GM23338 (cell line): Measurements from ENCODE around the gene IQCE. TPM values are rescaled to one million over a fixed set of nuclear protein-coding genes. Genes with fewer than 3 reads are reported as not detected.
A peak's percentile ranks its signal among the peaks of the same experiment; 100 is the strongest.

Experiments used
- ATAC-seq: fragments of 200-7000 bp; cut with Tn5 transposase; 3 replicates; pipeline ENCODE4 v1.9.1; 2020
- DNase-seq: peaks from one replicate; pipeline ENCODE4 v3.0.0-alpha.2; 2015; ENCODE audit warnings: low spot score
- H2AFZ ChIP-seq: fragments of 200-600 bp; sonication (generic); 2 replicates; pipeline ENCODE4 v1.8.0; 2016; ENCODE audit warnings: antibody characterized with exemption, mild to moderate bottlenecking, moderate library complexity
- H3F3A ChIP-seq: fragments of 200-600 bp; sonication (generic); replicated peaks from 2 replicates; pipeline ENCODE4 v1.8.0; 2017; ENCODE audit warnings: antibody characterized with exemption, mixed run types, low read depth
- H3K27ac ChIP-seq: fragments of 200-600 bp; sonication (generic); 2 replicates; pipeline ENCODE4 v1.6.1; 2016; ENCODE audit warnings: low read depth
- H3K27me3 ChIP-seq: fragments of 200-600 bp; sonication (generic); 2 replicates; pipeline ENCODE4 v1.8.0; 2016; ENCODE audit warnings: mild to moderate bottlenecking, mixed run types, moderate library complexity; ENCODE audit not compliant: insufficient read depth
- H3K36me3 ChIP-seq: fragments of 200-600 bp; sonication (generic); 2 replicates; pipeline ENCODE4 v1.8.0; 2016; ENCODE audit warnings: mild to moderate bottlenecking; ENCODE audit not compliant: insufficient read depth
- H3K4me1 ChIP-seq: fragments of 200-600 bp; sonication (generic); 2 replicates; pipeline ENCODE4 v1.8.0; 2016; ENCODE audit warnings: mild to moderate bottlenecking, moderate library complexity; ENCODE audit not compliant: insufficient read depth
- H3K4me2 ChIP-seq: fragments of 200-600 bp; sonication (generic); 2 replicates; pipeline ENCODE4 v1.7.1; 2017; ENCODE audit warnings: mixed run types
- H3K4me3 ChIP-seq: fragments of 200-600 bp; sonication (generic); 2 replicates; pipeline ENCODE4 v1.6.1; 2016; ENCODE audit warnings: mixed run types
- H3K79me2 ChIP-seq: fragments of 200-600 bp; sonication (generic); replicated peaks from 2 replicates; pipeline ENCODE4 v1.8.0; 2017; ENCODE audit warnings: mild to moderate bottlenecking; ENCODE audit not compliant: insufficient read depth
- H3K9me2 ChIP-seq: fragments of 200-600 bp; sonication (generic); 2 replicates; pipeline ENCODE4 v1.8.0; 2017; ENCODE audit not compliant: insufficient read depth
- H4K20me1 ChIP-seq: fragments of 200-600 bp; sonication (generic); replicated peaks from 2 replicates; pipeline ENCODE4 v1.8.0; 2017; ENCODE audit warnings: mild to moderate bottlenecking; ENCODE audit not compliant: insufficient read depth
- H3K27ac Mint-ChIP-seq: 2 replicates; pipeline ENCODE4 v1.8.0; 2020; ENCODE audit warnings: inconsistent platforms, mild to moderate bottlenecking, moderate library complexity, mixed read lengths
- H3K27me3 Mint-ChIP-seq: 3 replicates; pipeline ENCODE4 v1.8.0; 2022; ENCODE audit warnings: low read depth, mild to moderate bottlenecking, moderate library complexity, mixed read lengths, inconsistent platforms; ENCODE audit not compliant: insufficient read depth, poor library complexity
- H3K36me3 Mint-ChIP-seq: 3 replicates; pipeline ENCODE4 v1.8.0; 2021; ENCODE audit warnings: low read depth, mild to moderate bottlenecking, inconsistent platforms, moderate library complexity, mixed read lengths
- H3K4me1 Mint-ChIP-seq: 3 replicates; pipeline ENCODE4 v1.8.0; 2020; ENCODE audit warnings: mild to moderate bottlenecking, inconsistent platforms, mixed read lengths
- H3K4me3 Mint-ChIP-seq: 3 replicates; pipeline ENCODE4 v1.8.0; 2021; ENCODE audit warnings: moderate library complexity, mild to moderate bottlenecking, inconsistent platforms, mixed read lengths
- H3K9me3 Mint-ChIP-seq: 3 replicates; pipeline ENCODE4 v1.8.0; 2020; ENCODE audit warnings: moderate library complexity, mild to moderate bottlenecking, inconsistent platforms, mixed read lengths
- EZH2phosphoT487 ChIP-seq: fragments of 200-600 bp; sonication (generic); IDR thresholded peaks from one replicate; pipeline ENCODE4 v1.8.1; 2018; ENCODE audit warnings: antibody characterized with exemption; ENCODE audit not compliant: unreplicated experiment
- NANOG ChIP-seq: IDR thresholded peaks from 2 replicates; pipeline ENCODE4 v1.6.1; 2016; ENCODE audit warnings: antibody characterized with exemption, borderline replicate concordance
- POLR2AphosphoS5 ChIP-seq: IDR thresholded peaks from 2 replicates; pipeline ENCODE4 v1.6.1; 2016; ENCODE audit warnings: antibody characterized with exemption, low read depth
- STAT1 ChIP-seq: IDR thresholded peaks from one replicate; pipeline ENCODE4 v1.6.1; 2016; ENCODE audit warnings: antibody characterized with exemption; ENCODE audit not compliant: unreplicated experiment
- ZNF331 ChIP-seq: fragments of 250-450 bp; sonication (Bioruptor Pico); IDR thresholded peaks from 2 replicates; pipeline ENCODE4 v1.5.0; 2020; ENCODE audit warnings: low read depth, mild to moderate bottlenecking, moderate library complexity
- polyA plus RNA-seq: library from polyadenylated mRNA; unstranded; fragments of >200 nt; fragmentation: Nextera tagmentation; extraction: Ambion mirVana; gene quantifications from 2 replicates; pipeline ENCODE4 v1.2.1, GENCODE V29; 2016
- total RNA-seq: library from RNA; depleted of rRNA; stranded (reverse); fragments of >200 nt; shearing (Covaris generic); gene quantifications from 2 replicates; pipeline ENCODE4 v1.2.3, GENCODE V29; 2014
- TF ChIP-seq, protein P1 (sequence below): fragments of 250-450 bp; sonication (Bioruptor Pico); IDR thresholded peaks from 2 replicates; pipeline ENCODE4 v1.5.0; 2020; ENCODE audit warnings: mild to moderate bottlenecking, moderate library complexity
- TF ChIP-seq, protein P2 (sequence below), 2 experiments: fragments of 200-600 bp in 1 of 2; sonication (generic) in 1 of 2; conservative IDR thresholded peaks; 2 replicates each; pipeline versions ENCODE4 v1.5.1 to v1.6.1; 2016 to 2017; ENCODE audit warnings: antibody characterized with exemption in 2 of 2, low read depth in 2 of 2, mild to moderate bottlenecking in 2 of 2, moderate library complexity in 1 of 2

Gene IQCE
- total and polyA plus RNA-seq, 2 experiments from 2014 or later, result 5.0 to 7.7 TPM

DNA sequence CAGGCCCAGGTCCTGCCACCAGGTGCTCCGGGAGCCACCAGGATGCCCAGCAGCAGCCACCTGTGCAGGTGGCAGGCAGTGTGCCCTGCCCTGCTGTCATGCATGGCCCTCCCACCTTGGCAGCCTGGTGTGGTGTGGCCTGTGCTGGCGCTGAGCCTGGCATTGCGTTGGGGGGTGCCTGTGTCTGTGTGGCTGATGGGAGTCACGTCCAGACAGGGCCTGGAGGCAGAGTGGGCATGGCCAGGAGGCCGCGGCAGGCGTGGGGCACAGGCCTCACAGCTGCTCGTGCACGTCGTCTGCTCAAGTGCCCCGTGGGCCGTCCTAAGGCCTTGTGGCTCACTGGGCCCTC lies 81.7 kb downstream of the IQCE start (continued):
- TF ChIP-seq, protein P1, sequence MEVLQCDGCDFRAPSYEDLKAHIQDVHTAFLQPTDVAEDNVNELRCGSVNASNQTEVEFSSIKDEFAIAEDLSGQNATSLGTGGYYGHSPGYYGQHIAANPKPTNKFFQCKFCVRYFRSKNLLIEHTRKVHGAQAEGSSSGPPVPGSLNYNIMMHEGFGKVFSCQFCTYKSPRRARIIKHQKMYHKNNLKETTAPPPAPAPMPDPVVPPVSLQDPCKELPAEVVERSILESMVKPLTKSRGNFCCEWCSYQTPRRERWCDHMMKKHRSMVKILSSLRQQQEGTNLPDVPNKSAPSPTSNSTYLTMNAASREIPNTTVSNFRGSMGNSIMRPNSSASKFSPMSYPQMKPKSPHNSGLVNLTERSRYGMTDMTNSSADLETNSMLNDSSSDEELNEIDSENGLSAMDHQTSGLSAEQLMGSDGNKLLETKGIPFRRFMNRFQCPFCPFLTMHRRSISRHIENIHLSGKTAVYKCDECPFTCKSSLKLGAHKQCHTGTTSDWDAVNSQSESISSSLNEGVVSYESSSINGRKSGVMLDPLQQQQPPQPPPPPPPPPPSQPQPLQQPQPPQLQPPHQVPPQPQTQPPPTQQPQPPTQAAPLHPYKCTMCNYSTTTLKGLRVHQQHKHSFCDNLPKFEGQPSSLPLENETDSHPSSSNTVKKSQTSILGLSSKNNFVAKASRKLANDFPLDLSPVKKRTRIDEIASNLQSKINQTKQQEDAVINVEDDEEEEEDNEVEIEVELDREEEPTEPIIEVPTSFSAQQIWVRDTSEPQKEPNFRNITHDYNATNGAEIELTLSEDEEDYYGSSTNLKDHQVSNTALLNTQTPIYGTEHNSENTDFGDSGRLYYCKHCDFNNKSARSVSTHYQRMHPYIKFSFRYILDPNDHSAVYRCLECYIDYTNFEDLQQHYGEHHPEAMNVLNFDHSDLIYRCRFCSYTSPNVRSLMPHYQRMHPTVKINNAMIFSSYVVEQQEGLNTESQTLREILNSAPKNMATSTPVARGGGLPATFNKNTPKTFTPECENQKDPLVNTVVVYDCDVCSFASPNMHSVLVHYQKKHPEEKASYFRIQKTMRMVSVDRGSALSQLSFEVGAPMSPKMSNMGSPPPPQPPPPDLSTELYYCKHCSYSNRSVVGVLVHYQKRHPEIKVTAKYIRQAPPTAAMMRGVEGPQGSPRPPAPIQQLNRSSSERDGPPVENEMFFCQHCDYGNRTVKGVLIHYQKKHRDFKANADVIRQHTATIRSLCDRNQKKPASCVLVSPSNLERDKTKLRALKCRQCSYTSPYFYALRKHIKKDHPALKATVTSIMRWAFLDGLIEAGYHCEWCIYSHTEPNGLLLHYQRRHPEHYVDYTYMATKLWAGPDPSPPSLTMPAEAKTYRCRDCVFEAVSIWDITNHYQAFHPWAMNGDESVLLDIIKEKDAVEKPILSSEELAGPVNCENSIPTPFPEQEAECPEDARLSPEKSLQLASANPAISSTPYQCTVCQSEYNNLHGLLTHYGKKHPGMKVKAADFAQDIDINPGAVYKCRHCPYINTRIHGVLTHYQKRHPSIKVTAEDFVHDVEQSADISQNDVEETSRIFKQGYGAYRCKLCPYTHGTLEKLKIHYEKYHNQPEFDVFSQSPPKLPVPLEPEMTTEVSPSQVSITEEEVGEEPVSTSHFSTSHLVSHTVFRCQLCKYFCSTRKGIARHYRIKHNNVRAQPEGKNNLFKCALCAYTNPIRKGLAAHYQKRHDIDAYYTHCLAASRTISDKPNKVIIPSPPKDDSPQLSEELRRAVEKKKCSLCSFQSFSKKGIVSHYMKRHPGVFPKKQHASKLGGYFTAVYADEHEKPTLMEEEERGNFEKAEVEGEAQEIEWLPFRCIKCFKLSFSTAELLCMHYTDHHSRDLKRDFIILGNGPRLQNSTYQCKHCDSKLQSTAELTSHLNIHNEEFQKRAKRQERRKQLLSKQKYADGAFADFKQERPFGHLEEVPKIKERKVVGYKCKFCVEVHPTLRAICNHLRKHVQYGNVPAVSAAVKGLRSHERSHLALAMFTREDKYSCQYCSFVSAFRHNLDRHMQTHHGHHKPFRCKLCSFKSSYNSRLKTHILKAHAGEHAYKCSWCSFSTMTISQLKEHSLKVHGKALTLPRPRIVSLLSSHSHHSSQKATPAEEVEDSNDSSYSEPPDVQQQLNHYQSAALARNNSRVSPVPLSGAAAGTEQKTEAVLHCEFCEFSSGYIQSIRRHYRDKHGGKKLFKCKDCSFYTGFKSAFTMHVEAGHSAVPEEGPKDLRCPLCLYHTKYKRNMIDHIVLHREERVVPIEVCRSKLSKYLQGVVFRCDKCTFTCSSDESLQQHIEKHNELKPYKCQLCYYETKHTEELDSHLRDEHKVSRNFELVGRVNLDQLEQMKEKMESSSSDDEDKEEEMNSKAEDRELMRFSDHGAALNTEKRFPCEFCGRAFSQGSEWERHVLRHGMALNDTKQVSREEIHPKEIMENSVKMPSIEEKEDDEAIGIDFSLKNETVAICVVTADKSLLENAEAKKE (CRISPR knock-in tag), result no peak
- TF ChIP-seq STAT1 (no peak), ZNF331 (CRISPR knock-in tag) (no peak), NANOG (no peak)

DNA sequence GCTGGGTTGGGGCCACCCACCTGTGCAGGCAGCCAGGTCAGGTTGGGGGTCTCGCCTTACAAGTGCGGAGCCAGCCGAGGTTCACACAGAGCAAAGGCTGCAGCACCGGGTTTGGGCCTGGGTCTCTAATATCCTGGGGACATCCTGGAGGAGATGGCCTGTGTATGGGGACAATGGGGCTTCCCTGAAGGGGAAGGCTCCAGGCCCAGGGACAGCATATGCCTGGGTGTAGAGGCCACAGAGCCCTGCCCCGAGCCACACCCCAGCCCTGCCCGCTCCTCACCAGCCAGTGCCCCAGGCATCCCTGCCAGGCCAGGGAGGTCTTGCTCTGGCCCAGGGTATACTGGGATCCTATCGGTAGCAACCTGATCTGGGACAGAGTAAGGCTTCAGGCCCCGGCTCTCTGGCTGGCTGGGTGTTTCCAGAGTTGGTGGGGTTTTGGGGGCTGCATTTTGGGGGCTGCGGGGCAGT lies 82.1 kb downstream of the IQCE start:
- H3K9me2 ChIP-seq, result no peaks in the 10 kb centered on the region
- no peak overlapping the region; the same call in 1 of the 2 replicates for H3K4me3 ChIP-seq
- H3K36me3 Mint-ChIP-seq, result no peaks in the 10 kb centered on the region
- H3K4me2 ChIP-seq, result peak overlapping the region; percentile 56
- H3F3A ChIP-seq, result 0 out of 2 replicates have a peak, but pooled peaks cover 4% of the 10 kb centered on the region
- H3K4me1 ChIP-seq, result peaks cover 28% of the 10 kb centered on the region
- DNase-seq (no peak), ATAC-seq (peak; percentile 41)
- no peak overlapping the region for H3K4me3 Mint-ChIP-seq
- H3K27ac Mint-ChIP-seq, result peak overlapping the region; percentile 92
- peaks cover 69% of the 10 kb centered on the region for H3K79me2 ChIP-seq
- H3K27me3 ChIP-seq, result no peaks in the 10 kb centered on the region
- no peak overlapping the region for H2AFZ ChIP-seq
- peaks cover 25% of the 10 kb centered on the region for H3K27me3 Mint-ChIP-seq
- H4K20me1 ChIP-seq, result peaks cover 8% of the 10 kb centered on the region; the same call in 1 of the 2 replicates
- H3K36me3 ChIP-seq, result no peaks in the 10 kb centered on the region
- peaks cover 35% of the 10 kb centered on the region for H3K4me1 Mint-ChIP-seq
- H3K9me3 Mint-ChIP-seq, result no peaks in the 10 kb centered on the region
- H3K27ac ChIP-seq, result peak overlapping the region; percentile 85
- TF ChIP-seq POLR2AphosphoS5 (no peak), ZNF331 (CRISPR knock-in tag) (no peak), STAT1 (no peak), EZH2phosphoT487 (no peak)
- TF ChIP-seq, protein P1 (CRISPR knock-in tag), result no peak
- TF ChIP-seq, protein P2, sequence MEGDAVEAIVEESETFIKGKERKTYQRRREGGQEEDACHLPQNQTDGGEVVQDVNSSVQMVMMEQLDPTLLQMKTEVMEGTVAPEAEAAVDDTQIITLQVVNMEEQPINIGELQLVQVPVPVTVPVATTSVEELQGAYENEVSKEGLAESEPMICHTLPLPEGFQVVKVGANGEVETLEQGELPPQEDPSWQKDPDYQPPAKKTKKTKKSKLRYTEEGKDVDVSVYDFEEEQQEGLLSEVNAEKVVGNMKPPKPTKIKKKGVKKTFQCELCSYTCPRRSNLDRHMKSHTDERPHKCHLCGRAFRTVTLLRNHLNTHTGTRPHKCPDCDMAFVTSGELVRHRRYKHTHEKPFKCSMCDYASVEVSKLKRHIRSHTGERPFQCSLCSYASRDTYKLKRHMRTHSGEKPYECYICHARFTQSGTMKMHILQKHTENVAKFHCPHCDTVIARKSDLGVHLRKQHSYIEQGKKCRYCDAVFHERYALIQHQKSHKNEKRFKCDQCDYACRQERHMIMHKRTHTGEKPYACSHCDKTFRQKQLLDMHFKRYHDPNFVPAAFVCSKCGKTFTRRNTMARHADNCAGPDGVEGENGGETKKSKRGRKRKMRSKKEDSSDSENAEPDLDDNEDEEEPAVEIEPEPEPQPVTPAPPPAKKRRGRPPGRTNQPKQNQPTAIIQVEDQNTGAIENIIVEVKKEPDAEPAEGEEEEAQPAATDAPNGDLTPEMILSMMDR (conservative IDR thresholded peaks at IDR 0.05; ENCODE audit: low read depth in 2 of 2), result no peak
